Cardiac fibroblast (primary cell): ENCODE measurements around the gene ARMC6.

Source experiments
- DNase-seq, 2 donors: peaks; one replicate each; pipeline versions ENCODE4 v3.0.0 to v3.0.0-alpha.2; 2010; ENCODE audit warnings: low read depth in 2 of 2
- H3K4me3 ChIP-seq, 2 donors: replicated peaks in 1 of 2; 1 replicate in 1 of 2; 2 replicates in 1 of 2; pipeline ENCODE4 v1.5.1; 2011; ENCODE audit warnings: low read depth in 2 of 2, low read length in 2 of 2, mild to moderate bottlenecking in 2 of 2, moderate library complexity in 1 of 2
- CTCF ChIP-seq: IDR thresholded peaks from one replicate; pipeline ENCODE4 v1.5.1; 2011; ENCODE audit warnings: low read depth, mild to moderate bottlenecking, low read length, inconsistent platforms

Gene ARMC6

GRCh38 chr19:18991006-18991405 is 42.4 kb upstream of the ARMC6 start:
- DNase-seq, result no peak
- H3K4me3 ChIP-seq, result no peak overlapping the region
- TF ChIP-seq CTCF, result no peak

GRCh38 chr19:18991468-18991867 is 41.9 kb upstream of the ARMC6 start:
- no peak for DNase-seq
- no peak overlapping the region for H3K4me3 ChIP-seq
- TF ChIP-seq CTCF, result no peak

- TF ChIP-seq CTCF, result no peak
These were observed 40.7 kb upstream of the ARMC6 start for GRCh38 chr19:18992696-18993095.

GRCh38 chr19:18993115-18993514 is 40.3 kb upstream of the ARMC6 start:
- TF ChIP-seq CTCF, result no peak

More at GRCh38 chr19:18992696-18993095, 40.7 kb upstream of the ARMC6 start:
- no peak overlapping the region for H3K4me3 ChIP-seq
- DNase-seq, result no peak

GRCh38 chr19:18995804-18996241 is 37.6 kb upstream of the ARMC6 start:
- H3K4me3 ChIP-seq, result no peak overlapping the region
- TF ChIP-seq CTCF, result peak; percentile 82

More at GRCh38 chr19:18993115-18993514, 40.3 kb upstream of the ARMC6 start:
- H3K4me3 ChIP-seq, result no peak overlapping the region
- no peak for DNase-seq

GRCh38 chr19:18996351-18996750 is 37.1 kb upstream of the ARMC6 start:
- DNase-seq, result no peak
- no peak for TF ChIP-seq CTCF
- no peak overlapping the region for H3K4me3 ChIP-seq

More at GRCh38 chr19:18995804-18996241, 37.6 kb upstream of the ARMC6 start:
- DNase-seq, result peak; percentile 89 to 93

- DNase-seq, result no peak
- no peak for TF ChIP-seq CTCF
- no peak overlapping the region for H3K4me3 ChIP-seq
These were observed 36.5 kb upstream of the ARMC6 start for GRCh38 chr19:18996796-18997394.
